SU-DHL-6 (cell line): ENCODE data around the gene FCRL2.

ENCODE experiments used
- H2AFZ ChIP-seq: fragments of 200-600 bp; sonication (generic); 2 replicates; pipeline ENCODE4 v1.6.1; 2014; ENCODE audit warnings: low read depth, mild to moderate bottlenecking, moderate library complexity, mixed read lengths, antibody characterized with exemption, low read length; ENCODE audit not compliant: severe bottlenecking
- H3F3A ChIP-seq: fragments of 200-600 bp; shearing (Covaris generic); 2 replicates; pipeline ENCODE4 v1.6.0; 2016; ENCODE audit warnings: antibody characterized with exemption, mild to moderate bottlenecking; ENCODE audit not compliant: insufficient read depth
- H3K27ac ChIP-seq: fragments of 200-600 bp; sonication (generic); 2 replicates; pipeline ENCODE4 v1.5.1; 2016; ENCODE audit warnings: low read depth, mild to moderate bottlenecking, low read length, moderate library complexity, mixed read lengths
- H3K27me3 ChIP-seq: fragments of 200-600 bp; sonication (generic), shearing (Covaris generic); 2 replicates; pipeline ENCODE4 v1.6.0; 2014; ENCODE audit warnings: mild to moderate bottlenecking, low read length
- H3K36me3 ChIP-seq: fragments of 200-600 bp; sonication (generic); 2 replicates; pipeline ENCODE4 v1.6.1; 2014; ENCODE audit warnings: mild to moderate bottlenecking, low read length, mixed read lengths
- H3K4me2 ChIP-seq: fragments of 300-600, 200-600 bp; shearing (Covaris generic), sonication (generic); 2 replicates; pipeline ENCODE4 v1.6.0; 2014; ENCODE audit warnings: low read length, low read depth, mild to moderate bottlenecking; ENCODE audit not compliant: poor library complexity, severe bottlenecking
- H3K4me3 ChIP-seq: fragments of 200-600 bp; sonication (generic); 2 replicates; pipeline ENCODE4 v1.5.1; 2014; ENCODE audit warnings: antibody characterized with exemption, low read length, mild to moderate bottlenecking, mixed read lengths; ENCODE audit not compliant: insufficient read depth, poor library complexity, severe bottlenecking
- H3K79me2 ChIP-seq: fragments of 200-600 bp; sonication (generic); 2 replicates; pipeline ENCODE4 v1.6.1; 2014; ENCODE audit warnings: mild to moderate bottlenecking, low read length, moderate library complexity; ENCODE audit not compliant: insufficient read depth
- H3K9ac ChIP-seq: fragments of 200-600 bp; sonication (generic); 2 replicates; pipeline ENCODE4 v1.7.0; 2014; ENCODE audit warnings: mild to moderate bottlenecking, low read length
- H3K9me2 ChIP-seq: fragments of 200-600 bp; sonication (generic); replicated peaks from 2 replicates; pipeline ENCODE4 v1.6.1; 2014; ENCODE audit warnings: low read length; ENCODE audit not compliant: insufficient read depth
- H3K9me3 ChIP-seq: fragments of 200-600 bp; sonication (generic); 2 replicates; pipeline ENCODE4 v1.6.1; 2014; ENCODE audit warnings: low read length, mixed read lengths; ENCODE audit not compliant: insufficient read depth
- H4K20me1 ChIP-seq: fragments of 200-600 bp; sonication (generic); 2 replicates; pipeline ENCODE4 v1.6.1; 2014; ENCODE audit warnings: low read depth, mild to moderate bottlenecking, antibody characterized with exemption, low read length, moderate library complexity, mixed read lengths
- CTCF ChIP-seq: fragments of 200-600 bp; sonication (generic); IDR thresholded peaks from one replicate; pipeline ENCODE4 v1.5.1; 2017; ENCODE audit warnings: antibody characterized with exemption, mild to moderate bottlenecking, low read length, moderate library complexity; ENCODE audit not compliant: insufficient read depth, poor library complexity, severe bottlenecking
- EZH2phosphoT487 ChIP-seq: fragments of 200-600 bp; sonication (generic), shearing (Covaris generic); conservative IDR thresholded peaks from 2 replicates; pipeline ENCODE4 v1.6.1; 2018; ENCODE audit warnings: mild to moderate bottlenecking, antibody characterized with exemption, low read length, moderate library complexity, mixed read lengths

Gene FCRL2

GRCh38 chr1:157703981-157704380 is 73.0 kb downstream of the FCRL2 start:
- H3K4me2 ChIP-seq = peak overlapping the region; percentile 54
- no peaks in the 10 kb centered on the region for H3K9me3 ChIP-seq
- H3K9me2 ChIP-seq = no peaks in the 10 kb centered on the region
- peaks cover 65% of the 10 kb centered on the region for H3F3A ChIP-seq
- peak overlapping the region; percentile 94 for H3K27ac ChIP-seq
- H4K20me1 ChIP-seq = no peaks in the 10 kb centered on the region
- no peak overlapping the region for H3K4me3 ChIP-seq
- no peak overlapping the region for H2AFZ ChIP-seq
- H3K27me3 ChIP-seq = no peaks in the 10 kb centered on the region
- peaks cover 40% of the 10 kb centered on the region for H3K79me2 ChIP-seq
- peaks cover 6% of the 10 kb centered on the region; the same call in 1 of the 2 replicates for H3K36me3 ChIP-seq
- H3K9ac ChIP-seq = peak overlapping the region; percentile 61
- TF ChIP-seq CTCF = no peak
- TF ChIP-seq EZH2phosphoT487 = no peak

GRCh38 chr1:157702308-157702825 is 74.6 kb downstream of the FCRL2 start:
- H3K4me3 ChIP-seq = no peak overlapping the region
- no peak for TF ChIP-seq EZH2phosphoT487
- H3K9me2 ChIP-seq = no peaks in the 10 kb centered on the region
- H3K9me3 ChIP-seq = no peaks in the 10 kb centered on the region
- no peak overlapping the region for H2AFZ ChIP-seq
- peak overlapping the region; percentile 89 for H3K9ac ChIP-seq
- peak overlapping the region; percentile 94 for H3K27ac ChIP-seq
- H3K27me3 ChIP-seq = no peaks in the 10 kb centered on the region
- peaks cover 13% of the 10 kb centered on the region; the same call in 1 of the 2 replicates for H3K36me3 ChIP-seq
- peaks cover 57% of the 10 kb centered on the region for H3K79me2 ChIP-seq
- H3F3A ChIP-seq = peaks cover 65% of the 10 kb centered on the region
- no peaks in the 10 kb centered on the region for H4K20me1 ChIP-seq
- H3K4me2 ChIP-seq = peak overlapping the region; percentile 97

DNA sequence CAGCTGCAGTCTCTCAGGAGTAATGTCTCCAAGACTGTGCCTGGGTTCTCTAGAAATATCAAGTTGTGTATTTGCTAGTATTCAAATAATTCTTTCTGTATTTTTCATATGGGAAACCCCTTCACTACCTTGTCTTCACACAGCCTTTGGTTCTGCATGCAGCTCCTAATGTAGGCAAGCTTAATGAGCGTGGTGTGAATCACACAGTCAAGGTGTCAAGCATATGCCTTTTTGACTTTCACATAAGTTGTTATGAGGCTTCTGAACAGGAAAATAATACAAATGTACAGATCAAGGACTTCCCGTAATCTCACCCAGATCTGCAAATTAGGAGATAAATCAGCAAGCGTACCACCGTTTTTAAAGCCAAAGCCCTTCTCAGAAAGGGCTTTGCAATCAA is 76.2 kb downstream of the FCRL2 start, which contains the start of gene FCRL3:
Gene FCRL3, minus strand, starts transcription at position 38 of the 400 bp plus-strand sequence. CDS start 280 bp downstream, outside the sequence.
- Histone ChIP-seq H3K4me2 (peak within 1 kb of the TSS; percentile 97), H2AFZ (no peak within 1 kb of the TSS)
- TF ChIP-seq EZH2phosphoT487 = no peak
- no peak for TF ChIP-seq CTCF

GRCh38 chr1:157700305-157700704 is 76.6 kb downstream of the FCRL2 start:
- Histone ChIP-seq H3K79me2 (peaks cover 77% of the 10 kb centered on the region), H4K20me1 (no peaks in the 10 kb centered on the region), H3K27ac (peak overlapping the region; percentile 94), H3K27me3 (no peaks in the 10 kb centered on the region), H2AFZ (no peak overlapping the region), H3K4me2 (peak overlapping the region; percentile 97), H3F3A (peaks cover 80% of the 10 kb centered on the region), H3K36me3 (peaks cover 20% of the 10 kb centered on the region; the same call in 1 of the 2 replicates), H3K9me3 (no peaks in the 10 kb centered on the region), H3K9me2 (no peaks in the 10 kb centered on the region), H3K9ac (peak overlapping the region; percentile 89), H3K4me3 (peak overlapping the region; percentile 60)
- no peak for TF ChIP-seq CTCF
- no peak for TF ChIP-seq EZH2phosphoT487

More for the DNA sequence above, 76.2 kb downstream of the FCRL2 start, which contains the start of gene FCRL3:
- Histone ChIP-seq H3K9me2 (no peaks in the 10 kb centered on the region), H3K27me3 (no peaks in the 10 kb centered on the region), H4K20me1 (no peaks in the 10 kb centered on the region), H3F3A (peaks cover 77% of the 10 kb centered on the region), H3K79me2 (peaks cover 73% of the 10 kb centered on the region), H3K9ac (peak within 1 kb of the TSS; percentile 89), H3K9me3 (no peaks in the 10 kb centered on the region), H3K4me3 (peak within 1 kb of the TSS; percentile 60), H3K27ac (peak within 1 kb of the TSS; percentile 94), H3K36me3 (peaks cover 19% of the 10 kb centered on the region; the same call in 1 of the 2 replicates)
